Stimulated activated naive B cell treated with anti-CD40 and anti-IgM and Interleukin-4, amounts not matched to agents 10 μg/mL and 1 μg/mL and 100 μg/mL, for 72 hours (primary cell): ENCODE measurements around the gene FNDC3B.
"Not testable (repeated sequence)": the region's sequence is repeated elsewhere in the genome, so short reads cannot be mapped to it uniquely, and the experiment has no call there.

Experiments
- ATAC-seq, 2 donors: fragments of 150-1000 bp; cut with Tn5 transposase; replicated peaks; 2 replicates each; pipeline ENCODE4 v1.10.0; 2021; ENCODE audit warnings: moderate library complexity in 1 of 2
- DNase-seq: peaks from one replicate; pipeline ENCODE4 v3.0.0; 2021
- H3K27ac Mint-ChIP-seq: one replicate; pipeline ENCODE4 v1.8.0; 2022; ENCODE audit warnings: mild to moderate bottlenecking, mixed read lengths
- H3K27me3 Mint-ChIP-seq, 2 donors: one replicate each; pipeline ENCODE4 v1.8.0; 2022; ENCODE audit warnings: mixed read lengths in 2 of 2
- H3K36me3 Mint-ChIP-seq, 2 donors: one replicate each; pipeline ENCODE4 v1.8.0; 2022; ENCODE audit warnings: mixed read lengths in 2 of 2, mild to moderate bottlenecking in 1 of 2
- H3K4me1 Mint-ChIP-seq, 2 donors: one replicate each; pipeline ENCODE4 v1.8.0; 2022; ENCODE audit warnings: mixed read lengths in 2 of 2, mild to moderate bottlenecking in 1 of 2
- H3K4me3 Mint-ChIP-seq, 2 donors: one replicate each; pipeline ENCODE4 v1.8.0; 2022; ENCODE audit warnings: mild to moderate bottlenecking in 2 of 2, mixed read lengths in 2 of 2, moderate library complexity in 1 of 2
- H3K9me3 Mint-ChIP-seq, 2 donors: one replicate each; pipeline ENCODE4 v1.8.0; 2022; ENCODE audit warnings: mixed read lengths in 2 of 2, mild to moderate bottlenecking in 1 of 2

The FNDC3B gene

DNA sequence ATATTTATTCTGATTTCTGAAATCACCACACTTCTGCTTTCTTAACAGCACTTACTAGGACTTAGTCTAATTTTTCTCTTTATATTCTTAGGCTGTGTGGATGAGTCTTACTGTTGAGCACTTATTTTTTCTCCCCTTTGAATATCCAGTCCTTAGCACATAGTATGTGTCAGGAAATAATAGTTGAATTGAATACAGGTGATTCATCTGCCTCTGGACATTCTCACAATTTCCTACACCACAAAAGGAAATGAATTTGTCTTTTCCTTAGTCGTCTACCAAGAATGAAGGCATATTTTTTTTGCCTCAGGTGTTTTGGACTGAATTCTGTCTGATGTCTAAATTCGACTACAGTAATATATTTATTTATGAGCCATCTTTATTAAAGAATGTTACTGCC is 204.6 kb downstream of the FNDC3B start:
- Mint-ChIP-seq H3K27me3 (no peaks in the 10 kb centered on the region), H3K4me1 (no peaks in the 10 kb centered on the region), H3K4me3 (no peak overlapping the region), H3K36me3 (peaks cover 20 to 30% of the 10 kb centered on the region in 2 donors), H3K9me3 (peaks cover 7 to 21% of the 10 kb centered on the region in 2 donors), H3K27ac (no peak overlapping the region)
- no peak for DNase-seq
- no peak for ATAC-seq

DNA sequence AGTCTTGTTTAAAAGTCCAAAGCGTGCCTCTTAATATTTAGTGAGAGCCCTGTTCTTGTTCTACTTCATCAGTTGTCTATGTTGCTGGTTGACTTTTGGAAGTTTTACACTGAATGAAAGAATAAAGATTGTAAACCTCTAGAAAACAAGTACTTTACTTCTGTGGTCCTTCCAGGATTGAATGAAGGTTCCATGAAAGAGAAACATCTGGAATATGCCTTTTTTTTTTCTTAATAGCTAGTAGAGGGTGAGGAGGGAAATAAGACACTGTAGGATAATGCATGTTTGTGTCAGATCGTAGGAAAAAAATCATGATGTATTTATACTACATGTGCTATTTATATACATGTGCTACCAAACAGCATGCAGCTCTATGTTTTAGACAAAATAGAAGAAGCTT is 205.9 kb downstream of the FNDC3B start:
- H3K27me3 Mint-ChIP-seq, result no peaks in the 10 kb centered on the region
- no peak overlapping the region for H3K27ac Mint-ChIP-seq
- ATAC-seq, result no peak
- H3K36me3 Mint-ChIP-seq, result peaks cover 20 to 31% of the 10 kb centered on the region in 2 donors
- peaks cover 7 to 21% of the 10 kb centered on the region in 2 donors for H3K9me3 Mint-ChIP-seq
- no peak overlapping the region for H3K4me3 Mint-ChIP-seq
- no peak for DNase-seq
- no peaks in the 10 kb centered on the region for H3K4me1 Mint-ChIP-seq

DNA sequence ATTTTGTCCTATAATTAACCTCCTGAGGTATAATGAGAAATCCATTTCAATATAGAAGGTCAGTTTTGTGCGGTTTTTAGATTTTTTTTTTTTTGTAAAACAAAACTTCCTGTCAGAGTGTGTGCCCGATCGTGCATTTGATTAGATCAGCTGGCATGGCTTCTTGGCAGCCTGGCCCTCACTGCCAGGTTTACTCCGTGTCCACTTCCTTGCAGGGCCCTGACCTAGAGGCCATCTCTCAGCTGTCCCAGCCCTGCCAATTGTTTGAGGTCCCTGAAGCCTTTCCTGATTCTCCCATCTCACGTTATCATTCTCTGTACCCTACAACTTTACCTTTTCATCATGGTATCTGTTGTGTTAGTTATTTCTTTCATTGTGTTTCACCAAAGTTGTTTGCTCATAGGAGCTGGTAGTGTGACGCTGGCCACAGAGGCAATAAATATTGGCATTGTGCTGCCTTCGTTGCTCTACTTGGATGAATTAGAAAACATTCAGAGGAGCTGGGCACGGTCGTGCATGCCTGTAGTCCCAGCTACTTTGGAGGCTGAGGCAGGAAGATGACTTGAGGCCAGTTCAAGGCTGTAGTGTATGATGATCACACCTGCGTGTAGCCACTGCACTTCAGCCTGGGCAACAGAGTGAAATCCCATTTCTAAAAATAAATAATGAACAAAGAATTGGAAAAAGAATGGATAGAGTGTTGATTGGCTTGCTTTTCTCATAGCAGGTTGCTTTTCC is 206.9 kb downstream of the FNDC3B start:
- DNase-seq, result no peak
- H3K4me3 Mint-ChIP-seq, result no peak overlapping the region
- ATAC-seq, result no peak
- no peaks in the 10 kb centered on the region for H3K27me3 Mint-ChIP-seq
- H3K27ac Mint-ChIP-seq, result no peak overlapping the region
- H3K4me1 Mint-ChIP-seq, result no peaks in the 10 kb centered on the region
- peaks cover 6 to 15% of the 10 kb centered on the region in 2 donors for H3K9me3 Mint-ChIP-seq
- peaks cover 15 to 27% of the 10 kb centered on the region in 2 donors for H3K36me3 Mint-ChIP-seq

DNA sequence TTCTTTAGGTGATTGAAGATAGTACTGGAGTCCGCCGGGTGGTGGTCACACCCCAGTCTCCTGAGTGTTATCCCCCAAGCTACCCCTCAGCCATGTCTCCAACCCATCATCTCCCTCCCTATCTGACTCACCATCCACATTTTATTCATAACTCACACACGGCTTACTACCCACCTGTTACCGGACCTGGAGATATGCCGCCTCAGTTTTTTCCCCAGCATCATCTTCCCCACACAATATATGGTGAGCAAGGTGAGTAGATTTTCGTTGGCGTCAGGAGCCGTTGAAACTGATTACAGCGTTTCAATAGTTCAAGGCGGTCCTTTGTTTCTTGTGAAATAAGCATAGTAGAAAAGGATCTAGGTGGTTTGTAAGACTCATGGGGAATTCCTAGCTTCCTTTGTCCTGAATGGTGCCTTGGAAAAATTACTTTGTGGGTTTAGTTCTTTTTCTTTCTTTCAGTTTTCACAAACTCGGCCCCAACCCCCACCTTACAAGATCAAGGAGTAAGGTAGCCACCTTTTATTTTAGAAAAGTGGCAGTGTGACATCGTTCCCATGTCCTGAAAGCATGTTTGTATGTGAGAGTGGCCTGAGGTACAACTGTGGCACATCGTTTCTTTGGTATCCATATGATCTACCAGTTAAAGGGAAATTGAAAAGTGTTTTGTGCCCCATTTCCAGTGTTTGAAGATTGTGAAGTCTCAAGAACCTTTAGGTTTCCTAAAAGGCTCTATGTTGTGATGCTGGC is 208.3 kb downstream of the FNDC3B start:
- Mint-ChIP-seq H3K36me3 (peaks cover 14 to 23% of the 10 kb centered on the region in 2 donors), H3K4me1 (no peaks in the 10 kb centered on the region)
- ATAC-seq, result no peak

DNA sequence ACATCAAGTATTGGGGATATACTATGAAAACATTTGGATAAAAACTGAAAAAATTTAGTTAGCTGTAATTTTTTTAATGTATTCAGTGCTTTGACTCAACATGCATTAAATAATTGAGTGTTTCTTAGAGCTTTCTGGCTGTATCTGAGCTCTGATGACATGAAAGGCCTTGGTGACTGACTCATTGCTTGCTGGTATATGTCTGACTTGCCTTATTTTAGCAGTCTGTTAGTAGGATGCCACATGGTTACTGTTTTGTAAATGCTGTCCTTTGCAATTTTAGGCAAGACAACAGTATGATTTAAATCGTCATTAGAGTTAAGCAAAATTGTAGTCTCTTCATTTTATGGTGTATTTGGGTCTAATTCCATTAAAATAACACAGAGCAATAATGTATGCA is 209.7 kb downstream of the FNDC3B start:
- DNase-seq (no peak), ATAC-seq (no peak)
- peaks cover 9 to 13% of the 10 kb centered on the region in 2 donors for H3K36me3 Mint-ChIP-seq
- no peaks in the 10 kb centered on the region for H3K27me3 Mint-ChIP-seq
- H3K4me3 Mint-ChIP-seq, result no peak overlapping the region
- H3K9me3 Mint-ChIP-seq, result no peaks in the 10 kb centered on the region
- no peak overlapping the region for H3K27ac Mint-ChIP-seq
- no peaks in the 10 kb centered on the region for H3K4me1 Mint-ChIP-seq

More for the DNA sequence above, 208.3 kb downstream of the FNDC3B start:
- Mint-ChIP-seq H3K27ac (no peak overlapping the region), H3K27me3 (no peaks in the 10 kb centered on the region), H3K4me3 (no peak overlapping the region), H3K9me3 (peaks cover 0 to 8% of the 10 kb centered on the region in 2 donors)
- DNase-seq, result no peak

DNA sequence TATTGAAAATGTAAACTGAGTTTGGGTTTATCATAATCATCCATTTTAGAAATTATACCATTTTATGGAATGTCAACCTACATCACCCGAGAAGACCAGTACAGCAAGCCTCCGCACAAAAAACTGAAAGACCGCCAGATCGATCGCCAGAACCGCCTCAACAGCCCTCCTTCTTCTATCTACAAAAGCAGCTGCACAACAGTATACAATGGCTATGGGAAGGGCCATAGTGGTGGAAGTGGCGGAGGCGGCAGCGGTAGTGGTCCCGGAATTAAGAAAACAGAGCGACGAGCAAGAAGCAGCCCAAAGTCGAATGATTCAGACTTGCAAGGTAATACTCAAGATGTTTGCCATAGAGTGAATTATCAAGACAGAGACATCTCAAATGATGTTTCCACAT is 211.8 kb downstream of the FNDC3B start:
- Mint-ChIP-seq H3K4me3 (no peak overlapping the region), H3K4me1 (no peaks in the 10 kb centered on the region), H3K27ac (no peak overlapping the region), H3K36me3 (peaks cover 14 to 27% of the 10 kb centered on the region in 2 donors), H3K9me3 (no peaks in the 10 kb centered on the region), H3K27me3 (no peaks in the 10 kb centered on the region)
- ATAC-seq, result no peak
- no peak for DNase-seq

DNA sequence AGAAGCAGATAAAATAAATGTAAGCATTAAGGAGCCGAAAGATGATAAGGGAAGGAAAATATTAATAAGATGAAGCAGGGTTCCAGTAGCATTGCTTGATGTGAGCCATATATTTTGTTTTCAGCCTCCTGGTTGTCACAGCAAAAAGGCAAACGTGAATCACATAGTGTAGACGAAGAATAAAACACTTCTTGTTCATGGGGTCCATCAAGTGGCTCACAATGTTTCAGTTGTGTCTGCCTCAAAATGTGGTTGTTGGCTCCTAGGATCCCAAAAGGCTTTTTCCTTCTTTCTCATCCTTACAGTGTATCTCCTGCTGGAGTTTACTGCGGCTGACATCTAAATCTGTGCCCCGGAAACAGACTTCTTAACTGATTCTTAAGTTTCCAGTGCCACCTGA is 213.8 kb downstream of the FNDC3B start:
- no peak overlapping the region for H3K27ac Mint-ChIP-seq
- no peak overlapping the region for H3K4me3 Mint-ChIP-seq
- ATAC-seq, result no peak
- H3K4me1 Mint-ChIP-seq, result no peaks in the 10 kb centered on the region
- no peak for DNase-seq
- H3K27me3 Mint-ChIP-seq, result no peaks in the 10 kb centered on the region
- H3K36me3 Mint-ChIP-seq, result peaks cover 16 to 33% of the 10 kb centered on the region in 2 donors
- H3K9me3 Mint-ChIP-seq, result no peaks in the 10 kb centered on the region

DNA sequence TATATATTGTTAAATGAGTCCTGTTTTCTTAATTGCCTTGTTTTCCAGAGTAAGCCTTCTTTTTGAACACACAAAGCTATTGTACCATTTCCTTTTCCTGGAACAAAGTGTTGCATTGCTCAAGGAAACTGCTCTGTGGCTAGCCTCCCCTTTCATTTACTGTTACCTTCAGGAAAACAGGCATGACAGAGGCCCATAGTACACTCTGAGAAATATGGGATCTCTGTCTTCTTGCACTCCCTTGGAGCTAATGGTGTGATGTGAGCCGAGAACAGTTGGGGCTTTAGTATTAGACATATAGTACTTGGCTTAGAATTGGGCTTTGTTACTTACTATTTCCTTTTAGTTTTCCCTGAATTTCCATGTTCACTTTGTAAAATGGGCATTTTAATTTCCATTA is 215.2 kb downstream of the FNDC3B start:
- Mint-ChIP-seq H3K27ac (no peak overlapping the region), H3K9me3 (no peaks in the 10 kb centered on the region), H3K36me3 (peaks cover 16 to 33% of the 10 kb centered on the region in 2 donors), H3K4me1 (no peaks in the 10 kb centered on the region), H3K4me3 (no peak overlapping the region), H3K27me3 (no peaks in the 10 kb centered on the region)
- ATAC-seq (no peak), DNase-seq (no peak)

DNA sequence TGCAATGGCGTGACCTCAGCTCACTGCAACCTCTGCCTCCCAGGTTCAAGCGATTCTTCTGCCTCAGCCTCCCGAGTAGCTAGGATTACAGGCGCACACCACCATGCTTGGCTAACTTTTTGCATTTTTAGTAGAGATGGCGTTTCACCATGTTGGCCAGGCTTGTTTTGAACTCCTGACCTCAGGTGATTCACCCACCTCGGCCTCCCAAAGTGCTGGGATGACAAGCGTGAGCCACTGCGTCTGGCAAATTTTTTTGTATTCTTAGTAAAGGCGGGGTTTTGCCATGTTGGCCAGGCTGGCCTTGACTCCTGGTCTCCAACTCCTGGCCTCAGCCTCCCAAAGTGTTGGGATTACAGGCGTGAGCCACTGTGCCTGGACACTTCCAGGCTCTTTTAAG is 215.9 kb downstream of the FNDC3B start:
- H3K9me3 Mint-ChIP-seq, result not testable (repeated sequence)

DNA sequence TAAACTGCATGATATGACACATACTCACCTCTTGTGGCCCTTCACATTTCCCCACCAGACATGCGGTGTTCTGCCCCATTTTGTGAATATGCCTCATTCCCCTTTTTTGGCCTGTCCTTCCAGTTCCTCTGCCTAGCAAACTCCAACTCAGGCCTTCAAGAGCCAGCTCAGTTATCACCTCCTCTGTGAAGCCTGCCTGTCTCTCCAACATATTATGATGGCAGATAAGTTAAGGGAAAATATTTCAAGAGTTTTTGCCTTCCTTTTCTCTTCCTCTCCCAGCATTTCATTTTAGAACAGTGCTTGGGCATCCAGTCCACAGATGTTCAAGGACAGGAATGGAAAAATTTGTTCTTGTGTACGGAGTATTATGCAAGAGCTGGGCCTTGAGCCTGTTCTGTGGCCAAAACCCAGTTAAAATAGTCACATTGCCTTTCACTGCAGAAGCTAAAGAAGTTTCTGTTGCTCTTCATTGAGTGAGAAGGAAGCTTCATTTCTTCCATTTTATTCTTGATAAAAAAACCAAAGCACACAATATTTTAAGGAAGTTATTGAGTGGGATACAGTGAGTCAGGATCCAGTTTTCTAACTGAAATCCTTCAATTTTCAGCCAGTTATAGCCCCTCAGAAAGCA is 216.8 kb downstream of the FNDC3B start:
- Mint-ChIP-seq H3K36me3 (peaks cover 14 to 32% of the 10 kb centered on the region in 2 donors), H3K4me1 (no peaks in the 10 kb centered on the region), H3K27me3 (no peaks in the 10 kb centered on the region), H3K9me3 (no peaks in the 10 kb centered on the region), H3K4me3 (no peak overlapping the region), H3K27ac (no peak overlapping the region)
- ATAC-seq (no peak), DNase-seq (no peak)

More for the DNA sequence above, 215.9 kb downstream of the FNDC3B start:
- not testable (repeated sequence) for H3K4me1 Mint-ChIP-seq, H3K4me3 Mint-ChIP-seq, H3K27ac Mint-ChIP-seq, DNase-seq, H3K27me3 Mint-ChIP-seq, ATAC-seq
- H3K36me3 Mint-ChIP-seq, result peaks cover 16 to 32% of the 10 kb centered on the region in 2 donors

DNA sequence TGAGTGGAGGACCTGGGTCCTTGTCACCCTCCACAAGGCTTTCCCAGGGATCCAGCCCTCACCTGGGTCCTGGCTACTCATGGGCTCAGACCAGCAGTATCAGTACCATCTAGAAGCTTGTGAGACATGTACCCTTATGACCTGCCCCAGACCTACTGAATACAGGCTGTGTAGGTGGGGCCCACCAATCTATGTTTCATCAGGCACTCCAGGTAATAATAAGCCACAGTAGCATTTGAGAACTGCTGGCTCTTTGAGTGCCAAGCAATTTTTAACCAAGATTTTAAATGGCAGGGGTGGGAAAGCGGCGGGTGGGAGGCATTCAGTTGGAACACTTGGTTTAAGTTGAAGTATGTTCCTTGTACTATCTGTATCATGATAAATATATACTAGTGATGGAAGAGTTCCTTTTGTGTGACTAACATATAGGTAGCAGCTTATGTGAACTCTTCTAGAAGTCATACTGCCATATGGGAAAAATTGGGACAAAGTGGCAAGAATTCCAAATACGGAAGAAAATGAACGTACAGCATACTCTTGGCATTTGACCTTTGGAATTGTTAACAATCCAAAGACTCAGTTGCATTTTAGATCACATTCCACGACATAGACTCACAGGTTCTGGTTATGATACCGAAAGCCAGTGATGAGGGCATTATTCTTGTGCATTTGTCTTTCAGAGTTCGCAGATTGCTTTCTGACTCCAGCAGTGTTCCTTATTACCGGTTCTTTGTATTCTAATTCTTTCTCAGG is 218.4 kb downstream of the FNDC3B start:
- ATAC-seq (no peak), DNase-seq (no peak)
- Mint-ChIP-seq H3K4me3 (no peak overlapping the region), H3K36me3 (peaks cover 14 to 32% of the 10 kb centered on the region in 2 donors), H3K4me1 (no peaks in the 10 kb centered on the region), H3K9me3 (peaks cover 0 to 2% of the 10 kb centered on the region in 2 donors), H3K27me3 (no peaks in the 10 kb centered on the region), H3K27ac (no peak overlapping the region)

DNA sequence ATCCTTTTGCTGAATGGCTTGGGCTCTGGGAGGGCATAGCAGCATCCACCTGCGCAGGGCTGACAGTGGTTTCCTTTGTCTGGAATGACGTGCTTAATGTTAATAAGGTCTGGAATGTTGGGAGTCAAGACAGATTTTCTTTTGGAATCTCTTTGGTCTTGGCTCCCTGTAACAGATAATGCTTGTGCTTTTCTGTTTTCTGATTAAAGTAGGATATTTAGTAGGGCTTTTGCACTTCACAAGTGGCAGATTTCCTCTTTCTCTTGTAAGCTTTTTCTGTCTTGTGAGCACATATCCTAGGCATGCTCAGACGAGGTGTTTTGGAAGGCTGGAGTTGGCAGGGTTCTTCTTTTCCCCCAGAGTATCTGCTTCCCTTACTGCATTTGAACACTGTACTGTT is 219.2 kb downstream of the FNDC3B start:
- peaks cover 0 to 2% of the 10 kb centered on the region in 2 donors for H3K9me3 Mint-ChIP-seq

DNA sequence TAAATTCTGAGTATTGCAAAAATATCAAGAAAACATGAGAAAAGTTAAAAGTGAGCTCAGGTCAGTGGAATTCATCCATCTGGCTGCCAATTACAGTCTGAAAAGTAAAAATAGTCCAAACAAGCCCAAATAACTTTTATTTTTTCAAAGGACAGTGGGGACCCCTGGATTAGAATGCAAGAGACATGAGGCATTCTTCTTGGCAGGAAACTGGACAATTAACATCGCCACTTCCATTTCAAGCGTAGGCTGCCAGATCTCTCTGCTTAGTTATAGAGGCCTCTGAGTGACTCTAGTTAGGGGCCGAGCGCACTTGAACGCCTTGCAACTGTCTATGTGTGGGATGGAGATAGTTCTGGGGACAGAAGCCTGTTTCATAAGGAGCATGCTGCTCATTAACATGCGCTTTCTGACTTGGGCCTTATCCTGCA is 219.7 kb downstream of the FNDC3B start:
- H3K4me3 Mint-ChIP-seq, result no peak overlapping the region
- peaks cover 14 to 32% of the 10 kb centered on the region in 2 donors for H3K36me3 Mint-ChIP-seq
- H3K27ac Mint-ChIP-seq, result no peak overlapping the region
- H3K9me3 Mint-ChIP-seq, result peaks cover 0 to 2% of the 10 kb centered on the region in 2 donors
- DNase-seq (no peak), ATAC-seq (no peak)
- H3K27me3 Mint-ChIP-seq, result no peaks in the 10 kb centered on the region
- H3K4me1 Mint-ChIP-seq, result no peaks in the 10 kb centered on the region

More for the DNA sequence above, 219.2 kb downstream of the FNDC3B start:
- peaks cover 14 to 32% of the 10 kb centered on the region in 2 donors for H3K36me3 Mint-ChIP-seq
- H3K27me3 Mint-ChIP-seq, result no peaks in the 10 kb centered on the region
- no peak overlapping the region for H3K27ac Mint-ChIP-seq
- ATAC-seq, result no peak
- no peaks in the 10 kb centered on the region for H3K4me1 Mint-ChIP-seq
- H3K4me3 Mint-ChIP-seq, result no peak overlapping the region
- no peak for DNase-seq

DNA sequence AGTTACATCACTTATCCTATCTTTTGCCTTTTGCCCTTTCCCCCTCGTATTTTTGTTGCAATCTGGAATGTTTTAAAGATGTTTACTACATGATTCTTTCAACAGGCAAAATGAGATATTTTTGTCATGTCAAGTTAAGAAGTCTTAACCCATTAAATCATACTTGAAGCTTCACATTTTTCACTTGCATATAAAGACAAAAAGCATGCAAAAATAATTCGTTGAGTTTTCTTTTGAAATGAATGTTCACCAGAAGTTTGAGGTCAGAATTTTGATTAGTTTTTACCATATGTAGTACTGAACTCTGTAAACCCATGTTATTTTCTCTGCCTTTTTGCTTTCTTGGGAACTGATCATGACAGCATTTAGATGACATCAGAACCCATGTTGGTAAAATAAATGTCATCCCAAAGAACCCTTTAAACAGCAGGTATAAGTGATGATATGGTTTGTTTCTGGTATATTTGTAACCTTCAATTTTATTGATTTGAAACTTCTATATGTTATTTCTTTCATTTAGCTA is 220.4 kb downstream of the FNDC3B start:
- Mint-ChIP-seq H3K4me3 (no peak overlapping the region), H3K27me3 (no peaks in the 10 kb centered on the region), H3K36me3 (peaks cover 14 to 28% of the 10 kb centered on the region in 2 donors), H3K9me3 (peaks cover 0 to 2% of the 10 kb centered on the region in 2 donors), H3K27ac (no peak overlapping the region), H3K4me1 (no peaks in the 10 kb centered on the region)
- DNase-seq (no peak), ATAC-seq (peak; percentile 74 to 81)
